ENCODE measurements around the gene CASQ2.

- TF ChIP-seq POLR2A (IDR thresholded peaks at IDR 0.05) (no peak), CTCF (IDR thresholded peaks at IDR 0.05) (no peak)
These were observed 113.7 kb downstream of the CASQ2 start for GRCh38 chr1:115654663-115655305.

Data from uterus (tissue), 2 donors.